ENCODE data around the gene EPHB3. TPM values are rescaled to one million over a fixed set of nuclear protein-coding genes. Genes with fewer than 3 reads are reported as not detected.

Gene EPHB3
- total and polyA plus RNA-seq, 8 donors: 2.9 to 33.3 (median 22.7) TPM

- Histone ChIP-seq H3K36me3 (peaks cover 61 to 99% (median 90%) of the 10 kb centered on the region in 4 donors), H3K27me3 (no peaks in the 10 kb centered on the region), H3K4me3 (no peak overlapping the region), H3K27ac (no peak overlapping the region), H3K4me1 (peaks cover 12 to 47% (median 24%) of the 10 kb centered on the region in 4 donors), H3K9me3 (no peaks in the 10 kb centered on the region)
- TF ChIP-seq CTCF (IDR thresholded peaks at IDR 0.05) (no peak), EP300 (IDR thresholded peaks at IDR 0.05) (no peak), POLR2AphosphoS5 (IDR thresholded peaks at IDR 0.05) (no peak), POLR2A (IDR thresholded peaks at IDR 0.05) (no peak)
- WGBS, 5 donors: 89 to 92% (median 91%) methylated on average over 10 to 15 of the region's 15 CpGs
- intact Hi-C loops (cut with DNase I; ENCODE audit: low total_unique reads): no loop called here
- DNase-seq: no peak
Measured at GRCh38 chr3:184577546-184577945, 16.0 kb downstream of the EPHB3 start.

GRCh38 chr3:184578218-184578617 is 16.6 kb downstream of the EPHB3 start:
- no peak overlapping the region for H3K4me3 ChIP-seq
- H3K9me3 ChIP-seq: no peaks in the 10 kb centered on the region
- peak overlapping the region in 2 of 5 donors; percentile 3 to 26 for H3K27ac ChIP-seq
- peaks cover 0 to 4% (median 0%) of the 10 kb centered on the region in 3 donors for H3K27me3 ChIP-seq
- no peak for DNase-seq
- intact Hi-C loops (cut with DNase I; ENCODE audit: low total_unique reads): no loop called here
- WGBS, 5 donors: 82 to 91% (median 88%) methylated on average over 7 of the region's 7 CpGs
- peaks cover 10 to 47% (median 25%) of the 10 kb centered on the region in 4 donors for H3K4me1 ChIP-seq
- TF ChIP-seq POLR2A (IDR thresholded peaks at IDR 0.05) (no peak), EP300 (IDR thresholded peaks at IDR 0.05) (no peak), CTCF (IDR thresholded peaks at IDR 0.05) (no peak), POLR2AphosphoS5 (IDR thresholded peaks at IDR 0.05) (no peak)
- H3K36me3 ChIP-seq: peaks cover 61 to 92% (median 83%) of the 10 kb centered on the region in 4 donors

GRCh38 chr3:184578822-184579221 is 17.2 kb downstream of the EPHB3 start:
- H3K36me3 ChIP-seq: peaks cover 61 to 87% (median 81%) of the 10 kb centered on the region in 4 donors
- H3K4me3 ChIP-seq: no peak overlapping the region
- peaks cover 0 to 11% (median 0%) of the 10 kb centered on the region in 3 donors for H3K27me3 ChIP-seq
- DNase-seq: no peak
- TF ChIP-seq CTCF (IDR thresholded peaks at IDR 0.05) (no peak), EP300 (IDR thresholded peaks at IDR 0.05) (no peak), POLR2AphosphoS5 (IDR thresholded peaks at IDR 0.05) (no peak), POLR2A (IDR thresholded peaks at IDR 0.05) (no peak)
- peak overlapping the region in 1 of 5 donors; percentile 26 for H3K27ac ChIP-seq
- peaks cover 13 to 49% (median 25%) of the 10 kb centered on the region in 4 donors for H3K4me1 ChIP-seq
- H3K9me3 ChIP-seq: no peaks in the 10 kb centered on the region
- intact Hi-C loops (cut with DNase I; ENCODE audit: low total_unique reads): no loop called here
- 66 to 74% (median 72%) methylated on average over 7 of the region's 7 CpGs for WGBS, 5 donors

DNA sequence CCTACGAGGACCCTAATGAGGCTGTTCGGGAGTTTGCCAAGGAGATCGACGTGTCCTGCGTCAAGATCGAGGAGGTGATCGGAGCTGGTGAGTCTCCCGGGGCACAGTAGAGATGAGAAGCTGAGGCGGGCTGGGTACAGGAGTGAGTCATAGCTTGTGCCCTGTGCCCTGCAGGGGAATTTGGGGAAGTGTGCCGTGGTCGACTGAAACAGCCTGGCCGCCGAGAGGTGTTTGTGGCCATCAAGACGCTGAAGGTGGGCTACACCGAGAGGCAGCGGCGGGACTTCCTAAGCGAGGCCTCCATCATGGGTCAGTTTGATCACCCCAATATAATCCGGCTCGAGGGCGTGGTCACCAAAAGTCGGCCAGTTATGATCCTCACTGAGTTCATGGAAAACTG is 17.9 kb downstream of the EPHB3 start:
- intact Hi-C loops (cut with DNase I; ENCODE audit: low total_unique reads): no loop called here
- H3K9me3 ChIP-seq: no peaks in the 10 kb centered on the region
- DNase-seq: no peak
- WGBS, 5 donors: 77 to 82% (median 79%) methylated on average over 21 to 22 of the region's 22 CpGs
- H3K4me1 ChIP-seq: peaks cover 6 to 49% (median 26%) of the 10 kb centered on the region in 4 donors
- peak overlapping the region in 1 of 5 donors; percentile 26 for H3K27ac ChIP-seq
- peaks cover 61 to 80% (median 75%) of the 10 kb centered on the region in 4 donors for H3K36me3 ChIP-seq
- H3K27me3 ChIP-seq: peaks cover 0 to 15% (median 0%) of the 10 kb centered on the region in 3 donors
- TF ChIP-seq POLR2A (IDR thresholded peaks at IDR 0.05) (no peak), CTCF (IDR thresholded peaks at IDR 0.05) (no peak), EP300 (IDR thresholded peaks at IDR 0.05) (no peak), POLR2AphosphoS5 (IDR thresholded peaks at IDR 0.05) (no peak)
- no peak overlapping the region for H3K4me3 ChIP-seq
